Measurements from ENCODE around the gene HOXA3. TPM values are rescaled to one million over a fixed set of nuclear protein-coding genes. Genes with fewer than 3 reads are reported as not detected.

The HOXA3 gene
- total RNA-seq, 1 donor from 2014 or later, result 92.8 TPM

- H3K27ac Mint-ChIP-seq, result no peak overlapping the region
- H3K36me3 Mint-ChIP-seq, result no peaks in the 10 kb centered on the region
- DNase-seq (ENCODE audit: extremely low spot score, unreplicated experiment), result peak; percentile 69
- H3K4me1 Mint-ChIP-seq (ENCODE audit: unreplicated experiment), result peaks cover 7% of the 10 kb centered on the region
- TF ChIP-seq CTCF (conservative IDR thresholded peaks at IDR 0.05), result peak; percentile 19
- H3K9me3 Mint-ChIP-seq, result no peaks in the 10 kb centered on the region
- peaks cover 95% of the 10 kb centered on the region for H3K27me3 Mint-ChIP-seq
- peak overlapping the region; percentile 80 for H3K4me3 Mint-ChIP-seq
These were observed 46.8 kb upstream of the HOXA3 start for GRCh38 chr7:27198871-27199801.

- Mint-ChIP-seq H3K4me3 (peak overlapping the region; percentile 80), H3K9me3 (no peaks in the 10 kb centered on the region), H3K27ac (no peak overlapping the region), H3K4me1 (ENCODE audit: unreplicated experiment) (peaks cover 7% of the 10 kb centered on the region), H3K36me3 (no peaks in the 10 kb centered on the region), H3K27me3 (peaks cover 95% of the 10 kb centered on the region)
- no peak for TF ChIP-seq CTCF (conservative IDR thresholded peaks at IDR 0.05)
- peak; percentile 62 for DNase-seq (ENCODE audit: extremely low spot score, unreplicated experiment)
These were observed 45.9 kb upstream of the HOXA3 start for GRCh38 chr7:27198138-27198841.

GRCh38 chr7:27197137-27198042 lies 45.0 kb upstream of the HOXA3 start:
- no peak for TF ChIP-seq CTCF (conservative IDR thresholded peaks at IDR 0.05)
- no peak for DNase-seq (ENCODE audit: extremely low spot score, unreplicated experiment)
- H3K4me1 Mint-ChIP-seq (ENCODE audit: unreplicated experiment), result peaks cover 7% of the 10 kb centered on the region
- H3K27ac Mint-ChIP-seq, result no peak overlapping the region
- H3K9me3 Mint-ChIP-seq, result no peaks in the 10 kb centered on the region
- no peaks in the 10 kb centered on the region for H3K36me3 Mint-ChIP-seq
- H3K27me3 Mint-ChIP-seq, result peaks cover 93% of the 10 kb centered on the region
- peak overlapping the region; percentile 4 for H3K4me3 Mint-ChIP-seq

GRCh38 chr7:27196287-27196767 lies 43.9 kb upstream of the HOXA3 start:
- peaks cover 7% of the 10 kb centered on the region for H3K4me1 Mint-ChIP-seq (ENCODE audit: unreplicated experiment)
- H3K27ac Mint-ChIP-seq, result no peak overlapping the region
- H3K36me3 Mint-ChIP-seq, result no peaks in the 10 kb centered on the region
- H3K9me3 Mint-ChIP-seq, result no peaks in the 10 kb centered on the region
- peaks cover 93% of the 10 kb centered on the region for H3K27me3 Mint-ChIP-seq
- H3K4me3 Mint-ChIP-seq, result peak overlapping the region; percentile 68
- DNase-seq (ENCODE audit: extremely low spot score, unreplicated experiment), result peak; percentile 83
- TF ChIP-seq CTCF (conservative IDR thresholded peaks at IDR 0.05), result peak; percentile 95

Data from type B pancreatic cell (in vitro differentiated cells).